ENCODE data around the gene ETNK1. TPM values are rescaled to one million over a fixed set of nuclear protein-coding genes. Genes with fewer than 3 reads are reported as not detected.

ETNK1 gene
- total RNA-seq, 1 donor from 2014 or later = 63.0 TPM

GRCh38 chr12:22733756-22734155 is 108.8 kb downstream of the ETNK1 start:
- Mint-ChIP-seq H3K27ac (ENCODE audit: unreplicated experiment) (no peak overlapping the region), H3K4me1 (ENCODE audit: unreplicated experiment) (peaks cover 28% of the 10 kb centered on the region), H3K36me3 (ENCODE audit: unreplicated experiment) (no peaks in the 10 kb centered on the region), H3K27me3 (ENCODE audit: unreplicated experiment) (no peaks in the 10 kb centered on the region), H3K4me3 (ENCODE audit: unreplicated experiment) (no peak overlapping the region), H3K9me3 (ENCODE audit: unreplicated experiment) (no peaks in the 10 kb centered on the region)
- no peak for DNase-seq (ENCODE audit: extremely low spot score, unreplicated experiment)
- TF ChIP-seq, protein P1, sequence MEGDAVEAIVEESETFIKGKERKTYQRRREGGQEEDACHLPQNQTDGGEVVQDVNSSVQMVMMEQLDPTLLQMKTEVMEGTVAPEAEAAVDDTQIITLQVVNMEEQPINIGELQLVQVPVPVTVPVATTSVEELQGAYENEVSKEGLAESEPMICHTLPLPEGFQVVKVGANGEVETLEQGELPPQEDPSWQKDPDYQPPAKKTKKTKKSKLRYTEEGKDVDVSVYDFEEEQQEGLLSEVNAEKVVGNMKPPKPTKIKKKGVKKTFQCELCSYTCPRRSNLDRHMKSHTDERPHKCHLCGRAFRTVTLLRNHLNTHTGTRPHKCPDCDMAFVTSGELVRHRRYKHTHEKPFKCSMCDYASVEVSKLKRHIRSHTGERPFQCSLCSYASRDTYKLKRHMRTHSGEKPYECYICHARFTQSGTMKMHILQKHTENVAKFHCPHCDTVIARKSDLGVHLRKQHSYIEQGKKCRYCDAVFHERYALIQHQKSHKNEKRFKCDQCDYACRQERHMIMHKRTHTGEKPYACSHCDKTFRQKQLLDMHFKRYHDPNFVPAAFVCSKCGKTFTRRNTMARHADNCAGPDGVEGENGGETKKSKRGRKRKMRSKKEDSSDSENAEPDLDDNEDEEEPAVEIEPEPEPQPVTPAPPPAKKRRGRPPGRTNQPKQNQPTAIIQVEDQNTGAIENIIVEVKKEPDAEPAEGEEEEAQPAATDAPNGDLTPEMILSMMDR (IDR thresholded peaks at IDR 0.05) = no peak

GRCh38 chr12:22738945-22739344 is 114.0 kb downstream of the ETNK1 start:
- Mint-ChIP-seq H3K4me1 (ENCODE audit: unreplicated experiment) (peaks cover 1% of the 10 kb centered on the region), H3K4me3 (ENCODE audit: unreplicated experiment) (no peak overlapping the region), H3K36me3 (ENCODE audit: unreplicated experiment) (no peaks in the 10 kb centered on the region), H3K9me3 (ENCODE audit: unreplicated experiment) (no peaks in the 10 kb centered on the region), H3K27me3 (ENCODE audit: unreplicated experiment) (no peaks in the 10 kb centered on the region), H3K27ac (ENCODE audit: unreplicated experiment) (no peak overlapping the region)
- TF ChIP-seq, protein P1 (IDR thresholded peaks at IDR 0.05) = no peak
- no peak for DNase-seq (ENCODE audit: extremely low spot score, unreplicated experiment)

Other genes starting within 250 kb of the ETNK1 start
- gene C2CD5, start 80.6 kb upstream of the ETNK1 start, total RNA-seq = 38.6 and 40.5 TPM in 2 replicates